ENCODE results near the gene CMTM4. TPM values are rescaled to one million over a fixed set of nuclear protein-coding genes. Genes with fewer than 3 reads are reported as not detected.

The CMTM4 gene
- total RNA-seq, 1 donor, result 13.3 TPM

GRCh38 chr16:66605177-66605978, 91.2 kb downstream of the CMTM4 start:
- TF ChIP-seq, protein P1, sequence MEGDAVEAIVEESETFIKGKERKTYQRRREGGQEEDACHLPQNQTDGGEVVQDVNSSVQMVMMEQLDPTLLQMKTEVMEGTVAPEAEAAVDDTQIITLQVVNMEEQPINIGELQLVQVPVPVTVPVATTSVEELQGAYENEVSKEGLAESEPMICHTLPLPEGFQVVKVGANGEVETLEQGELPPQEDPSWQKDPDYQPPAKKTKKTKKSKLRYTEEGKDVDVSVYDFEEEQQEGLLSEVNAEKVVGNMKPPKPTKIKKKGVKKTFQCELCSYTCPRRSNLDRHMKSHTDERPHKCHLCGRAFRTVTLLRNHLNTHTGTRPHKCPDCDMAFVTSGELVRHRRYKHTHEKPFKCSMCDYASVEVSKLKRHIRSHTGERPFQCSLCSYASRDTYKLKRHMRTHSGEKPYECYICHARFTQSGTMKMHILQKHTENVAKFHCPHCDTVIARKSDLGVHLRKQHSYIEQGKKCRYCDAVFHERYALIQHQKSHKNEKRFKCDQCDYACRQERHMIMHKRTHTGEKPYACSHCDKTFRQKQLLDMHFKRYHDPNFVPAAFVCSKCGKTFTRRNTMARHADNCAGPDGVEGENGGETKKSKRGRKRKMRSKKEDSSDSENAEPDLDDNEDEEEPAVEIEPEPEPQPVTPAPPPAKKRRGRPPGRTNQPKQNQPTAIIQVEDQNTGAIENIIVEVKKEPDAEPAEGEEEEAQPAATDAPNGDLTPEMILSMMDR (IDR thresholded peaks at IDR 0.05; ENCODE audit: insufficient read depth, low read length), result no peak
- peak; percentile 12 for DNase-seq (ENCODE audit: low read depth)
- H3K4me3 ChIP-seq (ENCODE audit: low read depth, low read length), result peak overlapping the region; percentile 73

- TF ChIP-seq, protein P1 (IDR thresholded peaks at IDR 0.05; ENCODE audit: insufficient read depth, low read length), result peak; percentile 73
- peak within 1 kb of the TSS; percentile 73 for H3K4me3 ChIP-seq (ENCODE audit: low read depth, low read length)
- peak; percentile 54 for DNase-seq (ENCODE audit: low read depth)
These were observed 92.0 kb downstream of the CMTM4 start, which contains the start of gene CMTM3 for GRCh38 chr16:66604376-66605176. TSS of gene CMTM3 (plus strand) at chr16:66604704. CDS start at chr16:66604806, 102 bp downstream.

DNA sequence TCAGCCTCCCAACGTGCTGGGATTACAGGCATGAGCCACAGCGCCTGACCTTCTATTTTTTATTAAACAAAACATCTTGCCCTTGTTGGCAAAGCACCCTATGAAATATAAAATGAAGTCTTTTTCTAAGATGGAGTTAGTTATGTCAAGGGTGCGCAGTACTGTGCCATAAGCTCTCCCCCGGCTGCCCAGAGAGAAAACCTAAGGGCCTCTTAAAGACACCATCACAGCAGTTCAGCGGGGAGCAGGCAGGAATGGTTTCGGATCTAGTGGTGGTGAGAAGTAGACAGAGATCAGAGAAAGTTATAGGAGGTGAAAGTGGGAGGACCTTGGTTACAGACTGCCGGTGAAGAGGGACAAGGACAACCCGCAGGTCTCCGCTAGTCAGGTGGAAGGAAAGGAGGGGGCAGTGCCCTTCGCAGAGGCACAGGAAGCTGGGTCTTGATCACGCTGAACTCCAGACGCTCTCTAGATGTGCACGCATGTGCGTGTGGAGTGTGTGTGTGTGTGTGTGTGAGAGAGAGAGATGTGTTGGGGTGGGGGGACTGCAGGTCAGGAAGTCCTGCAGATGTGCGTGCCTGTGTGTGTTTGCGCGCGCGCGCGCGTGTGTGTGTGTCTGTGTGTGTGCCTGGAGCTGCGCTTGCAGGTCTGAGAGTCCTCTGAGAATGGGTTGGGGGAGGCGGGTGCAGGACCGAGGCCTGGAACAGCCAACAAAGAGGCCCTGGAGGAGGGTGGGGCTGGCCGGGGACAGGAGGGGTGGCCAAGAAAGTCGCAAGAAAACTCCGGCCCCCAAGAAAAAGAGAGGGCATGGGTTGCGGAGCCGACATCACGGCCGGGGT, 92.8 kb downstream of the CMTM4 start:
- peak overlapping the region; percentile 73 for H3K4me3 ChIP-seq (ENCODE audit: low read depth, low read length)
- TF ChIP-seq, protein P1 (IDR thresholded peaks at IDR 0.05; ENCODE audit: insufficient read depth, low read length), result no peak
- peak; percentile 63 for DNase-seq (ENCODE audit: low read depth)

DNA sequence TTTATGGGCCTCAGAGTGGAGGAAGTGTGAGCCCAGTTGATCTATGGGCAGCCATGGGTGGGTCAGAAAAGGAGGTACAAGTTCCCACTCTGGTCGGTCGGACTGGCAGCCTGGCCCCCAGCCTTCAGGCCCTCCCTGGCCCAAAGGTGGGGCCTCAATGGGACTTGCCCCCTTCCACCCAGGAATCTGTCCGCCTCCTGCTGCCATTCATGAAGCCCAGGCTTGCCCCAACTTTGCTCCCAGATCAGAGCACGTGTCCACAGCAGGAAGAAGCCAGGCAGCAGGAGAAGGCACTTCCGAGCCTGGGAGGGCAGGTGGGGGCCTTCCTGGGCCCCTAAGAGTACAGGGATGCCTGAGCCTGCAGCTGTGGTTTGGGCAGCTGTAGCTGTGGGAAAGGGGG, 95.1 kb downstream of the CMTM4 start:
- DNase-seq (ENCODE audit: low read depth), result no peak
- H3K4me3 ChIP-seq (ENCODE audit: low read depth, low read length), result no peak overlapping the region
- TF ChIP-seq, protein P1 (IDR thresholded peaks at IDR 0.05; ENCODE audit: insufficient read depth, low read length), result no peak

DNA sequence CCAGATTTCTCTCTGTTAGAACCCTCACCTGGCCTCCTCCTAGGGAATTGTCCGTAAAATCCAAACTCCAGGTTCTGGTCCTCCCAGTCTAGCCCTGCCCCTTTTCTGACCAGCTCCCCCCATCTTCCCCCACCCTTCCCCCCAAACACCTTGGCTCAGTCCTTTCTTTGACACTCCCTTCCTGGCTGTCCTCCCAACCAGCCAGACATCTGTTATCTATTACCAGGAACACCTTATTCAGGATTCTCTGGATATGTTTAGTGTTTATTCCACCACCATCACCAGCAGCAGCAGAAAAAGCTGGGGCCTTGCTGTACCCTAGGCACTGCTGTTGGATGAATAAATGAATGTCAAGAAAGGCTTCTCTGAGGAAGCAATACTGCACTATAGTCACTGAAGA, 96.1 kb downstream of the CMTM4 start:
- no peak for DNase-seq (ENCODE audit: low read depth)
- TF ChIP-seq, protein P1 (IDR thresholded peaks at IDR 0.05; ENCODE audit: insufficient read depth, low read length), result no peak
- no peak overlapping the region for H3K4me3 ChIP-seq (ENCODE audit: low read depth, low read length)

DNA sequence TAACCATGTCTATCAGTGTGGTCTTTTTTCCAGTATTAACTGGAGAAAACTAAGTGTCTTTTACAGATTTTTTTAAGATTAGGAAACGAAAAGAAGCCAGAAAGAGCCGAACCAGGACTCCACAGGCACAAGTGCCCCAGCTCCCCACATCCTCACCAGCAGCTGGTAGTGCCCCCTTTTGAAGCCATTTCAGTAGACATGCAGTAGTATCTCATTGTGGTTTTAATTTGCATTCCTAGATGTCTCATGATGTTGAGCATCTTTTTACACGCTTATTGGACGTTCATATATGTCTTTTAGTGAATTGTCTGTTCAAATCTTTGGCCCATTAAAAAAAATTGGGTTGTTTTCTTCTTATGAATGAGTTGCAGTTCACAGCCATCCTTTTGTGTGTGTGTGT, 96.8 kb downstream of the CMTM4 start:
- no peak for DNase-seq (ENCODE audit: low read depth)
- TF ChIP-seq, protein P1 (IDR thresholded peaks at IDR 0.05; ENCODE audit: insufficient read depth, low read length), result no peak
- H3K4me3 ChIP-seq (ENCODE audit: low read depth, low read length), result no peak overlapping the region
